K562 (cell line): ENCODE data around the gene SNX20. TPM values are rescaled to one million over a fixed set of nuclear protein-coding genes. Genes with fewer than 3 reads are reported as not detected.

Source experiments
- ATAC-seq: fragments of 200-7000 bp; cut with Tn5 transposase; 3 replicates; pipeline ENCODE4 v1.9.1; 2020; ENCODE audit warnings: moderate library complexity
- BruUV-seq: library from RNA; stranded (reverse); fragments of 400-500 nt; replicated peaks from 2 replicates; lab custom pipeline; 2021; lab: Mats Ljungman, UMichigan
- CTCF ChIA-PET: fragments of 300-600 bp; formaldehyde crosslinking; extraction: SDS; loops from one replicate; lab custom pipeline; 2021; ENCODE audit warnings: low intra/inter-chr PET ratio; lab: Yijun Ruan, JAX
- POLR2A ChIA-PET: fragments of 300-600, 350-650 bp; sonication (Branson Sonifier 250); formaldehyde crosslinking; extraction: SDS; loops from one replicate; lab custom pipeline; 2021; ENCODE audit warnings: antibody characterized with exemption, inconsistent platforms; lab: Yijun Ruan, JAX
- DNase-seq, 4 experiments: peaks; one replicate each; pipeline versions ENCODE4 v3.0.0 to v3.0.0-alpha.2; 2011 to 2018; ENCODE audit warnings: low spot score in 3 of 4, mixed read lengths in 3 of 4; ENCODE audit errors: extremely low read depth in 1 of 4
- FAIRE-seq: peaks from 2 replicates; lab custom pipeline; 2011; peaks lifted over from hg19 to GRCh38; lab: Jason Lieb, UNC
- H2AFZ ChIP-seq: 2 replicates; pipeline ENCODE4 v1.6.0; 2011; ENCODE audit warnings: low read depth, low read length, control low read depth, inconsistent platforms
- H3K27ac ChIP-seq: fragments of 200-600 bp; 3 replicates; pipeline ENCODE4 v1.8.0; 2011; ENCODE audit warnings: low read depth, mild to moderate bottlenecking, control low read depth, inconsistent platforms, low read length, moderate library complexity, mixed read lengths; ENCODE audit errors: extremely low read depth
- H3K27me3 ChIP-seq, 2 experiments: fragments of 300-600 bp in 1 of 2; 2 replicates in 1 of 2; 3 replicates in 1 of 2; pipeline versions ENCODE4 v1.6.0 to v1.8.0; 2011; ENCODE audit warnings: inconsistent platforms in 2 of 2, low read length in 2 of 2, mild to moderate bottlenecking in 1 of 2, mixed read lengths in 1 of 2, moderate library complexity in 1 of 2; ENCODE audit not compliant: control insufficient read depth in 2 of 2, insufficient read depth in 2 of 2
- H3K36me3 ChIP-seq: fragments of 300-600 bp; 3 replicates; pipeline ENCODE4 v1.8.0; 2011; ENCODE audit warnings: mild to moderate bottlenecking, low read length, inconsistent platforms; ENCODE audit not compliant: control insufficient read depth, insufficient read depth
- H3K4me1 ChIP-seq, 2 experiments: fragments of 200-600 bp in 1 of 2; replicated peaks in 1 of 2; 2 replicates in 1 of 2; 3 replicates in 1 of 2; pipeline versions ENCODE4 v1.5.1 to v1.8.0; 2011; ENCODE audit warnings: inconsistent platforms in 2 of 2, low read length in 2 of 2, mild to moderate bottlenecking in 1 of 2, mixed read lengths in 1 of 2, moderate library complexity in 1 of 2; ENCODE audit not compliant: control insufficient read depth in 2 of 2, insufficient read depth in 2 of 2
- H3K4me2 ChIP-seq: 2 replicates; pipeline ENCODE4 v1.6.1; 2011; ENCODE audit warnings: low read length, control low read depth, inconsistent platforms, mixed read lengths; ENCODE audit not compliant: insufficient read depth
- H3K4me3 ChIP-seq: fragments of 200-600 bp; sonication (generic), shearing (Covaris generic); 2 replicates; pipeline ENCODE4 v1.5.1; 2016; ENCODE audit warnings: control low read depth, inconsistent platforms
- H3K79me2 ChIP-seq: fragments of 200-600 bp; 3 replicates; pipeline ENCODE4 v1.8.0; 2011; ENCODE audit warnings: low read length, inconsistent platforms; ENCODE audit not compliant: control insufficient read depth, insufficient read depth
- H3K9ac ChIP-seq, 2 experiments: 2 replicates each; pipeline versions ENCODE4 v1.6.0 to v1.6.1; 2011; ENCODE audit warnings: low read depth in 2 of 2, low read length in 2 of 2, control low read depth in 1 of 2, inconsistent platforms in 1 of 2, mild to moderate bottlenecking in 1 of 2, mixed read lengths in 1 of 2; ENCODE audit not compliant: insufficient read depth in 1 of 2
- H3K9me1 ChIP-seq: one replicate; pipeline ENCODE4 v1.6.0; 2011; ENCODE audit warnings: inconsistent platforms, mild to moderate bottlenecking, low read length, moderate library complexity; ENCODE audit not compliant: control insufficient read depth, insufficient read depth
- H3K9me3 ChIP-seq: replicated peaks from 2 replicates; pipeline ENCODE4 v1.5.1; 2011; ENCODE audit warnings: low read depth, low read length, inconsistent platforms; ENCODE audit not compliant: control insufficient read depth, insufficient read depth
- H4K20me1 ChIP-seq: replicated peaks from 2 replicates; pipeline ENCODE4 v1.6.1; 2011; ENCODE audit warnings: low read length, inconsistent platforms, mixed read lengths; ENCODE audit not compliant: control insufficient read depth, insufficient read depth
- CHD4 ChIP-seq: fragments of 200-600 bp; sonication (generic); IDR thresholded peaks from 3 replicates; pipeline ENCODE4 v1.6.1; 2012; ENCODE audit warnings: low read depth, mild to moderate bottlenecking, mixed read lengths, low read length, inconsistent platforms; ENCODE audit not compliant: insufficient read depth, insufficient replicate concordance, poor library complexity, severe bottlenecking
- ELF2 ChIP-seq: fragments of 250-450 bp; sonication (Bioruptor Pico); IDR thresholded peaks from 2 replicates; pipeline ENCODE4 v1.5.0; 2021; ENCODE audit warnings: mild to moderate bottlenecking
- EP300 ChIP-seq: IDR thresholded peaks from 2 replicates; pipeline ENCODE4 v1.6.1; 2012; ENCODE audit warnings: low read length, improper control_type of control experiment
- ETV6 ChIP-seq, 3 experiments: fragments of 150-350 bp in 1 of 3; sonication (generic) in 1 of 3; formaldehyde crosslinking in 1 of 3; IDR thresholded peaks; 2 replicates each; pipeline versions ENCODE4 v1.6.1 to v1.8.0; 2014 to 2022; ENCODE audit warnings: borderline replicate concordance in 2 of 3, low read depth in 2 of 3, antibody characterized with exemption in 1 of 3, low read length in 1 of 3, mild to moderate bottlenecking in 1 of 3, missing genetic modification reagents in 1 of 3
- GATAD2B ChIP-seq: fragments of 450-650 bp; IDR thresholded peaks from 2 replicates; pipeline ENCODE4 v1.6.1; 2017; ENCODE audit warnings: mild to moderate bottlenecking, borderline replicate concordance
- HSF4 ChIP-seq: fragments of 250-450 bp; sonication (Bioruptor Pico); IDR thresholded peaks from 2 replicates; pipeline ENCODE4 v2.1.2; 2022; ENCODE audit warnings: mild to moderate bottlenecking, moderate library complexity, borderline replicate concordance
- ZNF561 ChIP-seq: fragments of 450-650 bp; formaldehyde crosslinking; conservative IDR thresholded peaks from 2 replicates; pipeline ENCODE4 v1.4.0; 2020; ENCODE audit warnings: mild to moderate bottlenecking, moderate library complexity
- WGBS: fragments of 100-300 bp; shearing (Covaris generic); methylation state at CpG from one replicate; pipeline ENCODE4 v1.1.6; 2016; ENCODE audit warnings: low coverage, mixed read lengths; ENCODE audit not compliant: insufficient coverage; ENCODE audit errors: missing lambda C conversion rate; 5-methylcytosine and 5-hydroxymethylcytosine counted together
- in situ Hi-C: fragments of 300-500 bp; cut with MboI; formaldehyde crosslinking; loops from 4 replicates; pipeline ENCODE4 v1.15.0; 2018; ENCODE audit warnings: inconsistent platforms, mixed read lengths
- intact Hi-C: fragments of 100-400 bp; cut with micrococcal nuclease; formaldehyde crosslinking; loops from 2 replicates; pipeline ENCODE4 v1.14.2; 2022
- polyA plus RNA-seq, 8 experiments: library from polyadenylated mRNA; depleted of rRNA in 4 of 8; stranded (reverse) in 5 of 8; unstranded in 3 of 8; fragments of >200 nt; fragmentation: Nextera tagmentation in 2 of 8; fragmentation: Illumina TruSeq in 1 of 8; extraction: Ambion mirVana in 2 of 8; extraction: Trizol in 1 of 8; gene quantifications; 2 replicates each; pipeline versions ENCODE4 v1.2.1 to v1.2.3, GENCODE V29; 2011 to 2014; ENCODE audit warnings: inconsistent platforms in 1 of 8, missing spikeins in 1 of 8
- total RNA-seq, 7 experiments: library from RNA; depleted of rRNA in 6 of 7; stranded (reverse); fragments of >200 nt in 6 of 7; fragmentation: Illumina TruSeq in 2 of 7; extraction: Trizol in 2 of 7; gene quantifications; 2 replicates each; pipeline versions ENCODE4 v1.2.1 to v1.2.3, GENCODE V29; 2011 to 2021; ENCODE audit warnings: low replicate concordance in 1 of 7
- TF ChIP-seq, protein P1 (sequence below): IDR thresholded peaks from 2 replicates; pipeline ENCODE4 v1.6.1; 2014; ENCODE audit warnings: antibody characterized with exemption

The SNX20 gene
- total and polyA plus RNA-seq, 9 of the 15 experiments (the other 6 are each of a cell fraction or from before 2014, with no cell fraction given) = 0.04 to 0.07 TPM; not detected in 7

DNA sequence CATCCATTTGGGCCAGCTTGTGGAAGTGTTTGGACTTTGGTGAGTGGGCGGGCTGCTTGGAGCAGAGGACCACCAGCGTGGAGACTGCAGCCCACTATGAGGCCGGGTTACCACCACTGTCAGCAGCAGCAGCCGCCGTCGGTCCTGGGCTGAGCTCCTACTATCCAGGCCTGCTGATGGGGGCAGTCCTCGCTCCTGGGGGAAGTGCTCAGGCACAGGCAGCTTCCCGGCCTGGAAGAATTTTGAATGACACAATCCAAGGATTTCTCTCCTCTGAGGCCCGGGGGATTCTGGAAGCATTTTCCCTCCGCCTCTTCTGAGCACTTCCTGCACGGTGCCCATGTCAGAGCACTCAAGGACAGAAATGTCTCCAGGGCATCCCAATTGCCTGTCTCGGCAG lies 7.0 kb upstream of the SNX20 start (continued):
- no peak for TF ChIP-seq EP300
- TF ChIP-seq GATAD2B = no peak
- no peak for TF ChIP-seq ELF2 (CRISPR knock-in tag)
- TF ChIP-seq ETV6 (IDR thresholded peaks at IDR 0.05; ENCODE audit: borderline replicate concordance in 1 of 2, low read depth in 2 of 2, low read length in 1 of 2) = no peak
- TF ChIP-seq ETV6 (CRISPR knock-in tag; IDR thresholded peaks at IDR 0.05; ENCODE audit: borderline replicate concordance) = no peak
- TF ChIP-seq, all 486 proteins: peak for 0

DNA sequence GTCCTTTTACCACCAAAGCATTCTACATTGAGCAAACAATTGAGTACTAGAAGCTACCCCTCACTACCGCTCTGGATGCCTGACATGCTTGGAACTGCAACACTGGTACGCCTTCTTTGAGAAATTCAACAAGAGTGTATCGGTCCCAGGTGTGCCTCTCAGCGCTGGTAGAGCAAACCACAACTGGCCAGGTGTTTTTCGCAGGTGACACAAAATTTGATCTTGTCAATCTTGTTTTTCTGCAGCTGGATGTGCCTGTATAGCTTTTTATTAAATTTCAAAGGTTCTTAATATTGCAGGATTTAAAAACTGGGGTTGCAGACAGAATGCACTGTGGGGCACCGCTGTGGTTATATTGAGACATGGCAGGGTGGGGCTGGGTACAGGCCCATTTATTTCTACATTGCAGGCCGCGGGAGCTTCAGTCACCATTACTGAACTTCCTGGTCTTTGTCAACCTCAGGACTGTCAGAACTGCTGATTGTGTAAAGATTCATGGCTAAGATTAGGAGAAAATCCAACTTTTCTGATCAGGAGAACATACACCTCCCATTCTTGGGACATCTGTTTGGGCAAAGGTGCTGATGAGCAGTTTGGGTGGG lies 4.5 kb upstream of the SNX20 start:
- Histone ChIP-seq H3K36me3 (no peaks in the 10 kb centered on the region), H3K9me1 (no peaks in the 10 kb centered on the region), H2AFZ (no peak overlapping the region), H3K27me3 (peaks cover 8 to 33% of the 10 kb centered on the region in 2 experiments; a peak in 3 of 5 replicates), H3K27ac (no peak overlapping the region), H3K4me1 (no peaks in the 10 kb centered on the region), H4K20me1 (no peaks in the 10 kb centered on the region), H3K79me2 (no peaks in the 10 kb centered on the region), H3K9me3 (no peaks in the 10 kb centered on the region), H3K4me3 (no peak overlapping the region), H3K4me2 (no peak overlapping the region), H3K9ac (no peak overlapping the region)
- ATAC-seq (no peak), DNase-seq (no peak), FAIRE-seq (no peak)
- ChIA-PET CTCF (no interaction called here), POLR2A (no interaction called here)
- TF ChIP-seq, protein P1, sequence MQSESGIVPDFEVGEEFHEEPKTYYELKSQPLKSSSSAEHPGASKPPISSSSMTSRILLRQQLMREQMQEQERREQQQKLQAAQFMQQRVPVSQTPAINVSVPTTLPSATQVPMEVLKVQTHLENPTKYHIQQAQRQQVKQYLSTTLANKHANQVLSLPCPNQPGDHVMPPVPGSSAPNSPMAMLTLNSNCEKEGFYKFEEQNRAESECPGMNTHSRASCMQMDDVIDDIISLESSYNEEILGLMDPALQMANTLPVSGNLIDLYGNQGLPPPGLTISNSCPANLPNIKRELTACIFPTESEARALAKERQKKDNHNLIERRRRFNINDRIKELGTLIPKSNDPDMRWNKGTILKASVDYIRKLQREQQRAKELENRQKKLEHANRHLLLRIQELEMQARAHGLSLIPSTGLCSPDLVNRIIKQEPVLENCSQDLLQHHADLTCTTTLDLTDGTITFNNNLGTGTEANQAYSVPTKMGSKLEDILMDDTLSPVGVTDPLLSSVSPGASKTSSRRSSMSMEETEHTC = no peak
- TF ChIP-seq ZNF561 (CRISPR knock-in tag) (no peak), HSF4 (CRISPR knock-in tag) (no peak), CHD4 (no peak)
- under 1% methylated on average over 8 of the region's 8 CpGs for WGBS
- BruUV-seq = no TSS peak
- intact Hi-C loops = no loop called here
- in situ Hi-C loops = no loop called here
